ENCODE results near the gene STRBP. TPM values are rescaled to one million over a fixed set of nuclear protein-coding genes. Genes with fewer than 3 reads are reported as not detected.

Gene STRBP
- total and polyA plus RNA-seq, 9 of the 15 experiments (the other 6 are each of a cell fraction or from before 2014, with no cell fraction given) = 27.7 to 84.0 (median 70.2) TPM

DNA sequence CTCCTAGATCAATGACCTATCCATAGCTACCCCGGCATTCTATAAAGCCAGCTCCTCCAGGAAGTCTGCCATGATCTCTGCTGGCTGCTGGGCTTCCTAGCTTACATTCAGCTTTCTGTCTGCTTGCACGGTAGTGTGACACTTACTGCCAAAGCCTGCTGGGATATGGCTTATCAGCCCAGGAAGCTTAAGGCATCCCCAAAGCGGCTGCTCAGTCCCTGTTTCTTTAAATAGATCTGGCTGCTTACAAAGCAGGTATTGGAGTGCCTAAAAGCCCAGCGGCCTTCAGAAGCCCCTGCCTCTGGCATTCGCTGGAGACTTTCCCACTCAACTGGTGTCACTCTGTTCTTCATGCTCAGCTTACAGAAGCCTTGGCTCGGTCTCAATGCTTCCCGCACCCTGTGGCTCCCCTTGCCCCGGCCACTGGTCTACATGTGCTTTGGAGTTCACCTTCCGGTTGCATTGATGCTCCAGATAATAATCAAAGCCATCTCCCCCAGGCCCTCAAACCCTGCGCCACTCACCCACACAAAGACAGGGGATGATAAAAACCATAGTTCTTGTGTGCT lies 31.3 kb upstream of the STRBP start (continued):
- TF ChIP-seq ZNF318 (IDR thresholded peaks at IDR 0.05; ENCODE audit: borderline replicate concordance in 1 of 2, low read depth in 1 of 2) (no peak), ZBTB34 (CRISPR knock-in tag; IDR thresholded peaks at IDR 0.05) (no peak), NCOA6 (IDR thresholded peaks at IDR 0.05) (no peak), ZNF436 (CRISPR knock-in tag; IDR thresholded peaks at IDR 0.05) (peak; percentile 98), ZNF347 (CRISPR knock-in tag; IDR thresholded peaks at IDR 0.05; ENCODE audit: low read depth) (no peak), ILF3 (IDR thresholded peaks at IDR 0.05; ENCODE audit: borderline replicate concordance) (no peak), ZNF277 (CRISPR knock-in tag; IDR thresholded peaks at IDR 0.05; ENCODE audit: borderline replicate concordance) (no peak), KDM1A (IDR thresholded peaks at IDR 0.05) (no peak), ILK (tag; IDR thresholded peaks at IDR 0.05; ENCODE audit: borderline replicate concordance, low read depth) (no peak)
- TF ChIP-seq, protein P1, sequence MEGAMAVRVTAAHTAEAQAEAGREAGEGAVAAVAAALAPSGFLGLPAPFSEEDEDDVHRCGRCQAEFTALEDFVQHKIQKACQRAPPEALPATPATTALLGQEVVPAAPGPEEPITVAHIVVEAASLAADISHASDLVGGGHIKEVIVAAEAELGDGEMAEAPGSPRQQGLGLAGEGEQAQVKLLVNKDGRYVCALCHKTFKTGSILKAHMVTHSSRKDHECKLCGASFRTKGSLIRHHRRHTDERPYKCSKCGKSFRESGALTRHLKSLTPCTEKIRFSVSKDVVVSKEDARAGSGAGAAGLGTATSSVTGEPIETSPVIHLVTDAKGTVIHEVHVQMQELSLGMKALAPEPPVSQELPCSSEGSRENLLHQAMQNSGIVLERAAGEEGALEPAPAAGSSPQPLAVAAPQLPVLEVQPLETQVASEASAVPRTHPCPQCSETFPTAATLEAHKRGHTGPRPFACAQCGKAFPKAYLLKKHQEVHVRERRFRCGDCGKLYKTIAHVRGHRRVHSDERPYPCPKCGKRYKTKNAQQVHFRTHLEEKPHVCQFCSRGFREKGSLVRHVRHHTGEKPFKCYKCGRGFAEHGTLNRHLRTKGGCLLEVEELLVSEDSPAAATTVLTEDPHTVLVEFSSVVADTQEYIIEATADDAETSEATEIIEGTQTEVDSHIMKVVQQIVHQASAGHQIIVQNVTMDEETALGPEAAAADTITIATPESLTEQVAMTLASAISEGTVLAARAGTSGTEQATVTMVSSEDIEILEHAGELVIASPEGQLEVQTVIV (CRISPR knock-in tag; IDR thresholded peaks at IDR 0.05; ENCODE audit: borderline replicate concordance) = no peak
- TF ChIP-seq, protein P2, sequence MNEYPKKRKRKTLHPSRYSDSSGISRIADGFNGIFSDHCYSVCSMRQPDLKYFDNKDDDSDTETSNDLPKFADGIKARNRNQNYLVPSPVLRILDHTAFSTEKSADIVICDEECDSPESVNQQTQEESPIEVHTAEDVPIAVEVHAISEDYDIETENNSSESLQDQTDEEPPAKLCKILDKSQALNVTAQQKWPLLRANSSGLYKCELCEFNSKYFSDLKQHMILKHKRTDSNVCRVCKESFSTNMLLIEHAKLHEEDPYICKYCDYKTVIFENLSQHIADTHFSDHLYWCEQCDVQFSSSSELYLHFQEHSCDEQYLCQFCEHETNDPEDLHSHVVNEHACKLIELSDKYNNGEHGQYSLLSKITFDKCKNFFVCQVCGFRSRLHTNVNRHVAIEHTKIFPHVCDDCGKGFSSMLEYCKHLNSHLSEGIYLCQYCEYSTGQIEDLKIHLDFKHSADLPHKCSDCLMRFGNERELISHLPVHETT (CRISPR knock-in tag; conservative IDR thresholded peaks at IDR 0.05 in 1 of 2, IDR thresholded peaks at IDR 0.05 in 1 of 2) = 0 out of 4 replicates have a peak, but pooled peaks of 1 of the 2 experiments have one; percentile 7

Measured in K562 (cell line).